HFFc6 (cell line): ENCODE measurements around the gene KLHL30. TPM values are rescaled to one million over a fixed set of nuclear protein-coding genes. Genes with fewer than 3 reads are reported as not detected.

Experiments
- DNase-seq: peaks from one replicate; pipeline ENCODE4 v3.0.0-alpha.2; 2018
- H3K27ac Mint-ChIP-seq: 2 replicates; pipeline ENCODE4 v1.8.0; 2020; ENCODE audit warnings: mild to moderate bottlenecking, mixed read lengths
- H3K27me3 Mint-ChIP-seq: 2 replicates; pipeline ENCODE4 v1.8.0; 2021; ENCODE audit warnings: mild to moderate bottlenecking, moderate library complexity, mixed read lengths; ENCODE audit not compliant: insufficient read depth
- H3K36me3 Mint-ChIP-seq: 2 replicates; pipeline ENCODE4 v1.8.0; 2021; ENCODE audit warnings: low read depth, mixed read lengths
- H3K4me1 Mint-ChIP-seq: 2 replicates; pipeline ENCODE4 v1.8.0; 2020; ENCODE audit warnings: low read depth, mixed read lengths
- H3K4me3 Mint-ChIP-seq: 2 replicates; pipeline ENCODE4 v1.8.0; 2020; ENCODE audit warnings: mild to moderate bottlenecking, moderate library complexity, mixed read lengths
- H3K9me3 Mint-ChIP-seq: 2 replicates; pipeline ENCODE4 v1.8.0; 2020; ENCODE audit warnings: mild to moderate bottlenecking, mixed read lengths
- total RNA-seq, 6 experiments: library from RNA; stranded (reverse); fragmentation: NEBNext Ultra II Directional; extraction: Animal tissue kit (Norgen Biotek cat#: 25700); gene quantifications; 2 replicates in 1 of 6; 3 replicates in 5 of 6; pipeline ENCODE4 v1.2.3, GENCODE V29; 2021
- TF ChIP-seq, protein P1 (sequence below): fragments of 200-600 bp; sonication (generic); IDR thresholded peaks from 2 replicates; pipeline ENCODE4 v1.5.0; 2021; ENCODE audit warnings: antibody characterized with exemption, mild to moderate bottlenecking

The KLHL30 gene
- total RNA-seq, 6 experiments from 2014 or later = 0.05 to 0.14 (median 0.12) TPM; not detected in 2

- no peaks in the 10 kb centered on the region for H3K4me1 Mint-ChIP-seq
- no peak overlapping the region for H3K27ac Mint-ChIP-seq
- peaks cover 6% of the 10 kb centered on the region for H3K27me3 Mint-ChIP-seq
- H3K4me3 Mint-ChIP-seq = no peak overlapping the region
- no peaks in the 10 kb centered on the region for H3K9me3 Mint-ChIP-seq
- no peak for DNase-seq
- no peaks in the 10 kb centered on the region for H3K36me3 Mint-ChIP-seq
- TF ChIP-seq, protein P1, sequence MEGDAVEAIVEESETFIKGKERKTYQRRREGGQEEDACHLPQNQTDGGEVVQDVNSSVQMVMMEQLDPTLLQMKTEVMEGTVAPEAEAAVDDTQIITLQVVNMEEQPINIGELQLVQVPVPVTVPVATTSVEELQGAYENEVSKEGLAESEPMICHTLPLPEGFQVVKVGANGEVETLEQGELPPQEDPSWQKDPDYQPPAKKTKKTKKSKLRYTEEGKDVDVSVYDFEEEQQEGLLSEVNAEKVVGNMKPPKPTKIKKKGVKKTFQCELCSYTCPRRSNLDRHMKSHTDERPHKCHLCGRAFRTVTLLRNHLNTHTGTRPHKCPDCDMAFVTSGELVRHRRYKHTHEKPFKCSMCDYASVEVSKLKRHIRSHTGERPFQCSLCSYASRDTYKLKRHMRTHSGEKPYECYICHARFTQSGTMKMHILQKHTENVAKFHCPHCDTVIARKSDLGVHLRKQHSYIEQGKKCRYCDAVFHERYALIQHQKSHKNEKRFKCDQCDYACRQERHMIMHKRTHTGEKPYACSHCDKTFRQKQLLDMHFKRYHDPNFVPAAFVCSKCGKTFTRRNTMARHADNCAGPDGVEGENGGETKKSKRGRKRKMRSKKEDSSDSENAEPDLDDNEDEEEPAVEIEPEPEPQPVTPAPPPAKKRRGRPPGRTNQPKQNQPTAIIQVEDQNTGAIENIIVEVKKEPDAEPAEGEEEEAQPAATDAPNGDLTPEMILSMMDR = no peak
Observed at GRCh38 chr2:238125127-238125885, 13.2 kb upstream of the KLHL30 start.

GRCh38 chr2:238126338-238126737 lies 12.1 kb upstream of the KLHL30 start:
- Mint-ChIP-seq H3K27me3 (peaks cover 6% of the 10 kb centered on the region), H3K9me3 (no peaks in the 10 kb centered on the region), H3K27ac (no peak overlapping the region), H3K36me3 (no peaks in the 10 kb centered on the region), H3K4me3 (no peak overlapping the region), H3K4me1 (no peaks in the 10 kb centered on the region)
- DNase-seq = no peak
- TF ChIP-seq, protein P1 = no peak

- no peaks in the 10 kb centered on the region for H3K4me1 Mint-ChIP-seq
- DNase-seq = no peak
- H3K9me3 Mint-ChIP-seq = no peaks in the 10 kb centered on the region
- TF ChIP-seq, protein P1 = no peak
- no peak overlapping the region for H3K27ac Mint-ChIP-seq
- peaks cover 5% of the 10 kb centered on the region for H3K27me3 Mint-ChIP-seq
- H3K4me3 Mint-ChIP-seq = no peak overlapping the region
- H3K36me3 Mint-ChIP-seq = no peaks in the 10 kb centered on the region
Observed at GRCh38 chr2:238126775-238127164, 11.7 kb upstream of the KLHL30 start.

DNA sequence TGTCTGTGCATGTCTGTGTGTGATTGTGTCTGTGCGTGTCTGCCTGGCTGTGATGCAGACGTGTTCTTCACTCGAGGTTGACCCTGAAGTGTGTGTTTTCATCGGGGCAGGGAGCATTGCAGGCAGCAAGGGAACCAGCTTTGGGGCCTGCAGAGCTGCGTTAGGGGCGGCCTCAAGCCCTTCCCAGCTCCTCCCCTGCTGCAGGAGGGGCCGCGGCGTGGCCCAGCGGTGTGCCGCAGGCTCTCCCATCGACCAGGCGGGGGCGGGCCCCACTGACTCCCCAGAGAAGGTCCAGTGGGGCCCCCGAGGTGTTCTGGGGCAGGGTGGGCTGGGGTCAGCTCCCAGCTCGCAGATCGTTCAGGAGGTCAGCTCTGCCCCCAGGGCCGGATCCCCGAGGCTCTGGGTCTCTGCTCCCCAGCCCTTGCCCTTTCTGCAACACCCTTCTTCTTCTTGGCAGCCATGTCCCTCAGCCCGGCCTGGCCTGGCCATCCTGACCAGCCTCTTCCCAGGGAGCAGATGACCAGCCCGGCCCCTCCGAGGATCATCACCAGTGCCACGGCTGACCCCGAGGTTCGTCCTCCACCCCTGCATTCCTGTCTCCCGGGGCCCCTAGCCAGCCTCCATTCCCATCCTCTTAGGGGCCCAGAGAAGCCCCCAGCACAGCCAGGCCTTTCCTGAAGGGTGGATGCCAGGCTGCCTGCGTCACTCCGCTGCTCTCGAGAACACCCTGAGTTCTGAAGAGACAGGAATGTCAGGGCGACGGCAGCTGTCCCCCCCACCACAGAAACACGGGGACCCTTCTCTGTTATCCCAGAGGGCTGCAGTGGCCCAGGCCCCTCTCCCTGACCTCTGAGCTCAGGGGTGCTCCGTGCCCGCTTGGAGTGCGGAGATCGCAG lies 11.1 kb upstream of the KLHL30 start:
- H3K4me1 Mint-ChIP-seq = no peaks in the 10 kb centered on the region
- DNase-seq = peak; percentile 33
- TF ChIP-seq, protein P1 = peak; percentile 34
- H3K4me3 Mint-ChIP-seq = peak overlapping the region; percentile 49; the same call in 1 of the 2 replicates
- H3K36me3 Mint-ChIP-seq = no peaks in the 10 kb centered on the region
- H3K27ac Mint-ChIP-seq = no peak overlapping the region
- H3K9me3 Mint-ChIP-seq = no peaks in the 10 kb centered on the region
- peaks cover 1% of the 10 kb centered on the region; the same call in 1 of the 2 replicates for H3K27me3 Mint-ChIP-seq

- H3K36me3 Mint-ChIP-seq = no peaks in the 10 kb centered on the region
- no peaks in the 10 kb centered on the region for H3K4me1 Mint-ChIP-seq
- no peak overlapping the region for H3K27ac Mint-ChIP-seq
- DNase-seq = no peak
- TF ChIP-seq, protein P1 = no peak
- H3K27me3 Mint-ChIP-seq = peaks cover 1% of the 10 kb centered on the region
- H3K4me3 Mint-ChIP-seq = no peak overlapping the region; the same call in 1 of the 2 replicates
- H3K9me3 Mint-ChIP-seq = no peaks in the 10 kb centered on the region
Observed at GRCh38 chr2:238128061-238128440, 10.4 kb upstream of the KLHL30 start.
